ENCODE measurements around the gene CRMP1. TPM values are rescaled to one million over a fixed set of nuclear protein-coding genes. Genes with fewer than 3 reads are reported as not detected.

CRMP1 gene
- total and polyA plus RNA-seq, 7 donors = under 0.01 to 6.4 (median 4.2) TPM; not detected in 1

DNA sequence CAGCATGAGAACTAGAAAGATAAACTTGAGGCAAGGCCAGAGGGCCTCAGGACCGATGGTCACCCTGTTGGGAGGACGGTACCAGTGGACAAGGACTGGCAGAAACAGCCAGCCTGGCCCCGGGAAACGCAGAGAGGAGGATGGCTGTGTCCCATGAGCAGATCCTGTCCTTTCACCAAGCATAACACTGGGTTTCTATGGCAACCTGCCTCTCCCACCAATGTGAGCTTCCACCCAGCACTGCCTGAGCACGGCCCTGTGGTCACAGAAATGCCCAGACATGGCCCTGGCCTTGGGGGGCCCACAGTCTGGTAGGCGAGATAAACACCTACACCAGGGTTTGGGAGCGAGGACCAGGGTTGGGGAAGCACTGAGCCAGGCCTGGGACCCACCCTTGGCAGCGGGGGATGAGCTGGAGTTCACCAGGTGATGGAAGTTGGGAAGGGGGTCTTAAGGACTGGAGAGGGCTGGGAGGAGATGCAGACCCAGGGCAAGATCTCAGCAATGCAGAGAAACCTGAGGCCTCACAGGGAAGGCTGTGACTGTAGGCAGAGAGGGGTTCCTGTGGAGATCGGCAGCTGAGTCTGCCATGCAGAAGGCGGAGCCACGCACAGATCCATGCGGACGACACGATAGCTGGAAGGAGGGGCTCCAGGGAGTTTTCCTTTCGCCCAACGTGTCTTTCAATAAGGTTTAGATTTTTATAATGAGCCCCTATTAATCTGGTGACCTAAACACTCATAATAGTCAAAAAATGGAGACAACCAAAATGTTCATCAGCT lies 32.7 kb upstream of the CRMP1 start:
- intact Hi-C loops (cut with DNase I) = no loop called here
- Histone ChIP-seq H3K9me3 (no peaks in the 10 kb centered on the region), H3K27ac (no peak overlapping the region), H3K4me3 (no peak overlapping the region), H3K36me3 (no peaks in the 10 kb centered on the region), H3K4me1 (no peaks in the 10 kb centered on the region), H3K27me3 (peaks cover 0 to 50% (median 9%) of the 10 kb centered on the region in 3 donors)
- DNase-seq = no peak
- no peak for TF ChIP-seq POLR2AphosphoS5 (IDR thresholded peaks at IDR 0.05)
- no peak for TF ChIP-seq CTCF (IDR thresholded peaks at IDR 0.05)
- no peak for TF ChIP-seq POLR2A (IDR thresholded peaks at IDR 0.05)
- no peak for TF ChIP-seq EP300 (IDR thresholded peaks at IDR 0.05)
- WGBS, 2 donors = 76 to 80% methylated on average over 16 of the region's 16 CpGs

DNA sequence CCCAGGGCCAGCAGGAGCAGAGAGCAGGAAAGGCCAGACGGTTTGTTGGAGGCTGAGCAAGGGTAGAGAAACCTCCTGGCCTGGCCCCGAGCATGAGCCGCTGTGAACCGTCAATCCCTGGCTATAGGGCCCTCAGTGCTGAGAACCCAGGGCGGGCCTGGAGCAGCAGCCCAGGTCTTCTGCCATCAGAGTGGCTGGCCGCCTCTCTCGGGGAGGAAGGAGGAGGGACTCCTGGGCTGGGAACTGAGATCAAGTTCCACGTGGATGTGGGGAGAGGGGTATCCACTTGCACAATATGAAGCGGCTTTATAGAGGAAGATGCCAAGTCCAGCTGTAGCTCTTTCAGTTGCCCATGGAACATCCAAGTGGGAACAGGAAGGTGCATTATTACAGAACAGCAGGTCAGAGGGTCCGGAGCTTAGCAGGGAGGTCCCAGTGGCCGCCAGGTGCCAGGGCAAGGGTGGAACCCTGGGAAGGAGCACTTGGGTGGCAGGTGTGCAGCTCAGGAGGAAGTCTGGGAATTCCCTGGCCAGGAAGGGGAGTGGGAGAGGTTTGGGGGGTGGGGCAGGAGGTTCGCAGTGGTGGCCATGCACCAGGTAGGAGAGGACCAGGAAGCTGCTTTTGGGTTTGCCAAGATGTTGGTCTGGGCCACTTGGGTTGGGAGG lies 31.7 kb upstream of the CRMP1 start:
- TF ChIP-seq EP300 (IDR thresholded peaks at IDR 0.05) = no peak
- TF ChIP-seq POLR2AphosphoS5 (IDR thresholded peaks at IDR 0.05) = no peak
- no peak for TF ChIP-seq CTCF (IDR thresholded peaks at IDR 0.05)
- TF ChIP-seq POLR2A (IDR thresholded peaks at IDR 0.05) = no peak
- 74 to 80% methylated on average over 12 of the region's 12 CpGs for WGBS, 2 donors
- H3K27me3 ChIP-seq = peaks cover 0 to 40% (median 9%) of the 10 kb centered on the region in 3 donors
- H3K36me3 ChIP-seq = no peaks in the 10 kb centered on the region
- no peaks in the 10 kb centered on the region for H3K4me1 ChIP-seq
- no peaks in the 10 kb centered on the region for H3K9me3 ChIP-seq
- no peak overlapping the region for H3K27ac ChIP-seq
- no peak for DNase-seq
- intact Hi-C loops (cut with DNase I) = no loop called here
- H3K4me3 ChIP-seq = no peak overlapping the region

- H3K27me3 ChIP-seq = peaks cover 0 to 47% (median 9%) of the 10 kb centered on the region in 3 donors
- H3K4me1 ChIP-seq = no peaks in the 10 kb centered on the region
- no peaks in the 10 kb centered on the region for H3K36me3 ChIP-seq
- no peaks in the 10 kb centered on the region for H3K9me3 ChIP-seq
- DNase-seq = no peak
- no peak overlapping the region for H3K27ac ChIP-seq
- no peak for TF ChIP-seq EP300 (IDR thresholded peaks at IDR 0.05)
- no peak for TF ChIP-seq CTCF (IDR thresholded peaks at IDR 0.05)
- TF ChIP-seq POLR2A (IDR thresholded peaks at IDR 0.05) = no peak
- TF ChIP-seq POLR2AphosphoS5 (IDR thresholded peaks at IDR 0.05) = no peak
- 72 to 73% methylated on average over 6 of the region's 6 CpGs for WGBS, 2 donors
- intact Hi-C loops (cut with DNase I) = no loop called here
- no peak overlapping the region for H3K4me3 ChIP-seq
Observed at GRCh38 chr4:5923376-5923775, 30.5 kb upstream of the CRMP1 start.

GRCh38 chr4:5922556-5922955 lies 29.7 kb upstream of the CRMP1 start:
- Histone ChIP-seq H3K4me1 (no peaks in the 10 kb centered on the region), H3K4me3 (no peak overlapping the region), H3K9me3 (no peaks in the 10 kb centered on the region), H3K27me3 (peaks cover 0 to 49% (median 9%) of the 10 kb centered on the region in 3 donors), H3K27ac (no peak overlapping the region), H3K36me3 (no peaks in the 10 kb centered on the region)
- TF ChIP-seq POLR2AphosphoS5 (IDR thresholded peaks at IDR 0.05) = no peak
- TF ChIP-seq CTCF (IDR thresholded peaks at IDR 0.05) = no peak
- no peak for TF ChIP-seq POLR2A (IDR thresholded peaks at IDR 0.05)
- TF ChIP-seq EP300 (IDR thresholded peaks at IDR 0.05) = no peak
- intact Hi-C loops (cut with DNase I) = no loop called here
- no peak for DNase-seq
- WGBS, 2 donors = 75 to 85% methylated on average over 3 of the region's 3 CpGs
